HepG2 (cell line): ENCODE measurements around the gene RPL32. TPM values are rescaled to one million over a fixed set of nuclear protein-coding genes. Genes with fewer than 3 reads are reported as not detected.
A peak's percentile ranks its signal among the peaks of the same experiment; 100 is the strongest.

Experiments used
- ARID4A ChIP-seq: sonication (generic); formaldehyde crosslinking; IDR thresholded peaks from 2 replicates; pipeline ENCODE4 v1.5.0; 2020; ENCODE audit warnings: mild to moderate bottlenecking, missing genetic modification reagents, borderline replicate concordance
- CREB1 ChIP-seq, 2 experiments: fragments of 450-650 bp in 1 of 2; IDR thresholded peaks; 2 replicates each; pipeline ENCODE4 v1.6.1; 2016 to 2017; ENCODE audit warnings: control low read depth in 1 of 2, mild to moderate bottlenecking in 1 of 2, missing compliant biosample characterization in 1 of 2, missing genetic modification characterization in 1 of 2
- DRAP1 ChIP-seq: IDR thresholded peaks from 2 replicates; pipeline ENCODE4 v1.6.1; 2016; ENCODE audit warnings: missing genetic modification reagents, missing compliant biosample characterization
- FOXA1 ChIP-seq, 2 experiments: fragments of 450-650 bp in 1 of 2; sonication (generic) in 1 of 2; formaldehyde crosslinking in 1 of 2; IDR thresholded peaks; 2 replicates each; pipeline versions ENCODE4 v1.4.0 to v1.6.1; 2016 to 2020; ENCODE audit warnings: missing genetic modification reagents in 1 of 2
- HMGXB4 ChIP-seq, 2 experiments: sonication (generic) in 1 of 2; formaldehyde crosslinking in 1 of 2; IDR thresholded peaks; 2 replicates each; pipeline versions ENCODE4 v1.4.0 to v1.6.1; 2018 to 2020; ENCODE audit warnings: missing genetic modification reagents in 2 of 2, borderline replicate concordance in 1 of 2, low read depth in 1 of 2, mild to moderate bottlenecking in 1 of 2, missing biosample characterization in 1 of 2
- KLF15 ChIP-seq: sonication (generic); formaldehyde crosslinking; IDR thresholded peaks from 2 replicates; pipeline ENCODE4 v1.8.1; 2023; ENCODE audit warnings: borderline replicate concordance, mild to moderate bottlenecking, inconsistent platforms, missing genetic modification reagents, mixed read lengths
- MAZ ChIP-seq, 2 experiments: sonication (generic) in 1 of 2; formaldehyde crosslinking in 1 of 2; IDR thresholded peaks; 2 replicates each; pipeline versions ENCODE4 v1.5.0 to v1.6.1; 2012 to 2020; ENCODE audit warnings: low read depth in 2 of 2, mild to moderate bottlenecking in 2 of 2, borderline replicate concordance in 1 of 2, improper control_type of control experiment in 1 of 2, low read length in 1 of 2, missing genetic modification reagents in 1 of 2, moderate library complexity in 1 of 2
- MXD1 ChIP-seq: sonication (generic); formaldehyde crosslinking; IDR thresholded peaks from 2 replicates; pipeline ENCODE4 v1.4.0; 2020; ENCODE audit warnings: mild to moderate bottlenecking, missing genetic modification reagents
- NFYB ChIP-seq: sonication (generic); formaldehyde crosslinking; IDR thresholded peaks from 2 replicates; pipeline ENCODE4 v1.4.0; 2020; ENCODE audit warnings: missing genetic modification reagents
- NR2F1 ChIP-seq, 2 experiments: fragments of 450-650 bp in 1 of 2; formaldehyde crosslinking in 1 of 2; IDR thresholded peaks; 2 replicates each; pipeline versions ENCODE4 v1.5.0 to v1.6.1; 2016 to 2020; ENCODE audit warnings: mild to moderate bottlenecking in 1 of 2, missing compliant biosample characterization in 1 of 2, missing genetic modification reagents in 1 of 2, moderate library complexity in 1 of 2
- SALL1 ChIP-seq: sonication (generic); formaldehyde crosslinking; IDR thresholded peaks from 2 replicates; pipeline ENCODE4 v1.8.0; 2022; ENCODE audit warnings: mild to moderate bottlenecking, missing genetic modification reagents
- TARDBP ChIP-seq: sonication (generic); formaldehyde crosslinking; IDR thresholded peaks from 2 replicates; pipeline ENCODE4 v1.8.0; 2022; ENCODE audit warnings: mild to moderate bottlenecking, missing genetic modification reagents
- THAP11 ChIP-seq: IDR thresholded peaks from 2 replicates; pipeline ENCODE4 v1.6.1; 2016; ENCODE audit warnings: missing biosample characterization, missing genetic modification reagents
- TSC22D2 ChIP-seq: sonication (generic); formaldehyde crosslinking; IDR thresholded peaks from 2 replicates; pipeline ENCODE4 v1.5.1; 2020; ENCODE audit warnings: missing genetic modification reagents, mild to moderate bottlenecking, borderline replicate concordance
- ZNF768 ChIP-seq: sonication (generic); formaldehyde crosslinking; IDR thresholded peaks from 2 replicates; pipeline ENCODE4 v1.4.0; 2020; ENCODE audit warnings: missing genetic modification reagents
- ZSCAN29 ChIP-seq: sonication (generic); formaldehyde crosslinking; conservative IDR thresholded peaks from 2 replicates; pipeline ENCODE4 v1.4.0; 2020; ENCODE audit warnings: mild to moderate bottlenecking, missing genetic modification reagents
- polyA plus RNA-seq, 8 experiments: library from polyadenylated mRNA; depleted of rRNA in 3 of 8; stranded (reverse) in 7 of 8; unstranded in 1 of 8; fragments of >200 nt; fragmentation: Illumina TruSeq in 4 of 8; extraction: Trizol in 4 of 8; gene quantifications; 2 replicates each; pipeline versions ENCODE4 v1.2.1 to v1.2.3, GENCODE V29; 2011 to 2016; ENCODE audit warnings: low read depth in 4 of 8, missing spikeins in 1 of 8, mixed read lengths in 1 of 8; ENCODE audit not compliant: insufficient read depth in 1 of 8
- total RNA-seq, 5 experiments: library from RNA; depleted of rRNA; stranded (reverse); fragments of >200 nt; fragmentation: Illumina TruSeq; extraction: Trizol; gene quantifications; 2 replicates each; pipeline ENCODE4 v1.2.3, GENCODE V29; 2016; ENCODE audit warnings: low read depth in 1 of 5
- TF ChIP-seq, protein P1 (sequence below): sonication (generic); formaldehyde crosslinking; IDR thresholded peaks from 2 replicates; pipeline ENCODE4 v1.4.0; 2020; ENCODE audit warnings: missing genetic modification reagents

The RPL32 gene
- total and polyA plus RNA-seq, 2 of the 13 experiments (the other 11 are each of a cell fraction or from before 2014, with no cell fraction given), result 1,781 to 2,401 TPM

GRCh38 chr3:12841149-12841969 lies at the start of gene RPL32 (continued):
- TF ChIP-seq, protein P1, sequence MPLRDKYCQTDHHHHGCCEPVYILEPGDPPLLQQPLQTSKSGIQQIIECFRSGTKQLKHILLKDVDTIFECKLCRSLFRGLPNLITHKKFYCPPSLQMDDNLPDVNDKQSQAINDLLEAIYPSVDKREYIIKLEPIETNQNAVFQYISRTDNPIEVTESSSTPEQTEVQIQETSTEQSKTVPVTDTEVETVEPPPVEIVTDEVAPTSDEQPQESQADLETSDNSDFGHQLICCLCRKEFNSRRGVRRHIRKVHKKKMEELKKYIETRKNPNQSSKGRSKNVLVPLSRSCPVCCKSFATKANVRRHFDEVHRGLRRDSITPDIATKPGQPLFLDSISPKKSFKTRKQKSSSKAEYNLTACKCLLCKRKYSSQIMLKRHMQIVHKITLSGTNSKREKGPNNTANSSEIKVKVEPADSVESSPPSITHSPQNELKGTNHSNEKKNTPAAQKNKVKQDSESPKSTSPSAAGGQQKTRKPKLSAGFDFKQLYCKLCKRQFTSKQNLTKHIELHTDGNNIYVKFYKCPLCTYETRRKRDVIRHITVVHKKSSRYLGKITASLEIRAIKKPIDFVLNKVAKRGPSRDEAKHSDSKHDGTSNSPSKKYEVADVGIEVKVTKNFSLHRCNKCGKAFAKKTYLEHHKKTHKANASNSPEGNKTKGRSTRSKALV (CRISPR knock-in tag), result peak; percentile 71
- TF ChIP-seq ZSCAN29 (CRISPR knock-in tag) (0 out of 2 replicates have a peak, but pooled peaks have one; percentile 10), DRAP1 (CRISPR knock-in tag) (peak; percentile 81), TSC22D2 (CRISPR knock-in tag) (0 out of 2 replicates have a peak, but pooled peaks have one; percentile 25), NR2F1 (CRISPR knock-in tag; IDR thresholded peaks at IDR 0.05) (peak; percentile 1 to 88; a peak in 2 of 4 replicates), THAP11 (CRISPR knock-in tag) (peak; percentile 83), HMGXB4 (CRISPR knock-in tag; IDR thresholded peaks at IDR 0.05; ENCODE audit: borderline replicate concordance in 1 of 2, low read depth in 1 of 2) (peak; percentile 90 to 92; a peak in 3 of 4 replicates), CREB1 (IDR thresholded peaks at IDR 0.05) (0 out of 2 replicates have a peak, but pooled peaks have one; percentile 43), CREB1 (CRISPR knock-in tag; IDR thresholded peaks at IDR 0.05) (peak; percentile 76), ARID4A (CRISPR knock-in tag) (peak; percentile 89; the same call in 1 of the 2 replicates), SALL1 (CRISPR knock-in tag) (peak; percentile 81), TARDBP (no peak), ZNF768 (CRISPR knock-in tag) (peak; percentile 47; the same call in 1 of the 2 replicates), FOXA1 (IDR thresholded peaks at IDR 0.05) (no peak), FOXA1 (CRISPR knock-in tag; IDR thresholded peaks at IDR 0.05) (no peak), MAZ (IDR thresholded peaks at IDR 0.05; ENCODE audit: borderline replicate concordance, low read depth, low read length) (no peak), MAZ (CRISPR knock-in tag; IDR thresholded peaks at IDR 0.05; ENCODE audit: low read depth) (peak; percentile 37; the same call in 1 of the 2 replicates), NFYB (CRISPR knock-in tag) (no peak), MXD1 (peak; percentile 83; the same call in 1 of the 2 replicates), KLF15 (CRISPR knock-in tag) (no peak; the same call in 1 of the 2 replicates)
